Calu3 (cell line): ENCODE measurements around the gene ZNF611. TPM values are rescaled to one million over a fixed set of nuclear protein-coding genes. Genes with fewer than 3 reads are reported as not detected.
"Not testable (repeated sequence)": the region's sequence is repeated elsewhere in the genome, so short reads cannot be mapped to it uniquely, and the experiment has no call there.

Experiments
- BruUV-seq: library from RNA; stranded (reverse); fragments of 400-500 nt; replicated peaks from 2 replicates; lab custom pipeline; 2021; lab: Mats Ljungman, UMichigan
- CTCF ChIA-PET: fragments of 300-600 bp; sonication (Branson Sonifier 250); formaldehyde crosslinking; loops from one replicate; lab custom pipeline; 2022; ENCODE audit warnings: antibody characterized with exemption; lab: Charles Lee
- DNase-seq: peaks from one replicate; pipeline ENCODE4 v3.0.0; 2022
- H3K27ac Mint-ChIP-seq: one replicate; pipeline ENCODE4 v1.8.0; 2022; ENCODE audit warnings: mixed read lengths; ENCODE audit not compliant: unreplicated experiment
- H3K27me3 Mint-ChIP-seq: one replicate; pipeline ENCODE4 v1.8.0; 2022; ENCODE audit warnings: mixed read lengths; ENCODE audit not compliant: unreplicated experiment
- H3K36me3 Mint-ChIP-seq: one replicate; pipeline ENCODE4 v1.8.0; 2022; ENCODE audit warnings: mild to moderate bottlenecking, moderate library complexity, mixed read lengths; ENCODE audit not compliant: insufficient read depth, unreplicated experiment
- H3K4me1 Mint-ChIP-seq: one replicate; pipeline ENCODE4 v1.8.0; 2022; ENCODE audit warnings: mild to moderate bottlenecking, low read depth, mixed read lengths; ENCODE audit not compliant: unreplicated experiment
- H3K4me3 Mint-ChIP-seq: one replicate; pipeline ENCODE4 v1.8.0; 2022; ENCODE audit warnings: mild to moderate bottlenecking, low read depth, moderate library complexity, mixed read lengths; ENCODE audit not compliant: unreplicated experiment
- H3K9me3 Mint-ChIP-seq: one replicate; pipeline ENCODE4 v1.8.0; 2022; ENCODE audit warnings: low read depth, mixed read lengths; ENCODE audit not compliant: unreplicated experiment
- intact Hi-C: fragments of 100-400 bp; cut with micrococcal nuclease; formaldehyde crosslinking; loops from one replicate; pipeline ENCODE4 v1.10.0; 2022; ENCODE audit not compliant: unreplicated experiment
- total RNA-seq: library from RNA; stranded (reverse); gene quantifications from 2 replicates; pipeline ENCODE4 v1.2.3, GENCODE V29; 2022
- TF ChIP-seq, protein P1 (sequence below): fragments of 200-600 bp; IDR thresholded peaks from one replicate; pipeline ENCODE4 v1.8.0; 2022; ENCODE audit warnings: antibody characterized with exemption; ENCODE audit not compliant: unreplicated experiment

The ZNF611 gene
- total RNA-seq, 1 experiment from 2014 or later = 19.8 TPM

DNA sequence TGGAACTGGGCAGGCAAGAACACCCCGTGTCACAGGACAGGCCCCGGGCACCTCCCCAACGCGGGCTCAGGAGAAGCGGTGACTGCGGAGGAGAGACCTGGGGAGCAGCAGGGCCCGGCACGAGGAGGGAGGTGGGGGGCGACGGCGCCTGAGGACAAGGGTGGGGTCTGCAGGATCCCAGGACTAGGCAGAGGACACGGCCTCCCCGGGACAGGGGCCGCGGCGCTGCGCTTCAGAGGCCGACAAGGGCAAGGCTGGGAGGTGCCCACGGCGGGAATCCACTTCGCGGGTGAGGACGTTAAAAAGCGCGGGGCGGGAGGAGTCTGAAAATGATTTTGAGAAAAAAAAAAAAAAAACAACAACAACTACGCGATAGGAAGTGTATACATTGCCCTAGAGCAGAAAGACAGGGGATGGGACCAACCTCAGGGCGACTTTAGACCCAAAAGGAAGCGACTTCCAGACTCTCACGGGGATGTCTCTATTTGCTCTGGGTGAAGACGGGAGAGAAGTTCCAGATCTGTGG is 44.9 kb downstream of the ZNF611 start:
- Mint-ChIP-seq H3K4me1 (no peaks in the 10 kb centered on the region), H3K9me3 (peaks cover 23% of the 10 kb centered on the region), H3K36me3 (peaks cover 6% of the 10 kb centered on the region), H3K27ac (no peak overlapping the region), H3K27me3 (no peaks in the 10 kb centered on the region), H3K4me3 (peak overlapping the region; percentile 73)
- intact Hi-C loops = loop anchor here (5.0 kb wide), 1 partner anchor 677 kb away; the partner anchor contains the start of gene ZNF525
- peak; percentile 3 for DNase-seq
- TF ChIP-seq, protein P1, sequence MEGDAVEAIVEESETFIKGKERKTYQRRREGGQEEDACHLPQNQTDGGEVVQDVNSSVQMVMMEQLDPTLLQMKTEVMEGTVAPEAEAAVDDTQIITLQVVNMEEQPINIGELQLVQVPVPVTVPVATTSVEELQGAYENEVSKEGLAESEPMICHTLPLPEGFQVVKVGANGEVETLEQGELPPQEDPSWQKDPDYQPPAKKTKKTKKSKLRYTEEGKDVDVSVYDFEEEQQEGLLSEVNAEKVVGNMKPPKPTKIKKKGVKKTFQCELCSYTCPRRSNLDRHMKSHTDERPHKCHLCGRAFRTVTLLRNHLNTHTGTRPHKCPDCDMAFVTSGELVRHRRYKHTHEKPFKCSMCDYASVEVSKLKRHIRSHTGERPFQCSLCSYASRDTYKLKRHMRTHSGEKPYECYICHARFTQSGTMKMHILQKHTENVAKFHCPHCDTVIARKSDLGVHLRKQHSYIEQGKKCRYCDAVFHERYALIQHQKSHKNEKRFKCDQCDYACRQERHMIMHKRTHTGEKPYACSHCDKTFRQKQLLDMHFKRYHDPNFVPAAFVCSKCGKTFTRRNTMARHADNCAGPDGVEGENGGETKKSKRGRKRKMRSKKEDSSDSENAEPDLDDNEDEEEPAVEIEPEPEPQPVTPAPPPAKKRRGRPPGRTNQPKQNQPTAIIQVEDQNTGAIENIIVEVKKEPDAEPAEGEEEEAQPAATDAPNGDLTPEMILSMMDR = no peak
- CTCF ChIA-PET = no interaction called here
- no TSS peak for BruUV-seq

DNA sequence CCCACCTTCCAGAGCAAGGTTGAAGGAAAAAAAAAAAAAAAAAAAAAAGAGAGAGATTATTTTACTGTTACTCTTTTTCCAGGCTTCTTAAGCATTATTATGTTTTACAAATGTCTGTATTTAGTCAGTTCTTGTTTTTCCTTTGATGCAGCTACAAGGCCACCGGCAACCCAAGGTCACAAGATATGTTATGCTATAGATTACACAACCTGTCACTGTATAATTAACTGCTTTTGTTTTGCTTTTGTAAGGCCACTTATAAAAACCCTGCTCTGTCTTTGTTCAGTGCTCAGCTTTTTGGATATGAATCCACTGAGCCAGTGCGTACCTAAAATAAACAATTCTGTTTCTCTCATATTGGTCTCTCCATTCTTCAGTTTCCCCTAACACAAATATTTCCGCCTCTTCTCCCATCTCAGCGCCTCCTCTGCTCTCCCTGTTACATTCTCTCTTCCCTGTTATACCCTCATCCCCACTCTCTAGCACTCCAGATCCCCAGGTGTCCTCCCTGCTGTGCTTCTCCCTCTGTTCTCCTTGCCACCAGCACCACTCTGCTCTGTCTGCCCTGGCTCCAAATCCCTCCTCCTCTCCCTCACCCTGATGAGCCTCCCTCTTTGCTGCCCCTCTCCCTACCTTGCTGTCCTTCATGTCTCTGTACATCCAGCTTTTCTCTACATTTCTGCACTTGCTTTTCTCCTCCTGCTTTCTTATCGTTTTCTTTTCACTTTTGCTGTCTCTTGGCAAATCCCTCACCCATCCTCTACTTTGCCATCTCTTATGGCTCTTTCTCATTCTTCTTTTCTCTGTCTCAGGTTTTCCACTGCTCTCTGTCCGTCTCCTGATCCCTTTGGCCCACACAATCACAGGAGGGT is 45.7 kb downstream of the ZNF611 start:
- intact Hi-C loops = loop anchor here (5.0 kb wide), 1 partner anchor 678 kb away; the partner anchor contains the start of gene ZNF525
- H3K27me3 Mint-ChIP-seq, H3K27ac Mint-ChIP-seq, DNase-seq, BruUV-seq, H3K4me1 Mint-ChIP-seq, H3K36me3 Mint-ChIP-seq, CTCF ChIA-PET: not testable (repeated sequence)
- Mint-ChIP-seq H3K9me3 (peaks cover 26% of the 10 kb centered on the region), H3K4me3 (peak overlapping the region; percentile 73)

DNA sequence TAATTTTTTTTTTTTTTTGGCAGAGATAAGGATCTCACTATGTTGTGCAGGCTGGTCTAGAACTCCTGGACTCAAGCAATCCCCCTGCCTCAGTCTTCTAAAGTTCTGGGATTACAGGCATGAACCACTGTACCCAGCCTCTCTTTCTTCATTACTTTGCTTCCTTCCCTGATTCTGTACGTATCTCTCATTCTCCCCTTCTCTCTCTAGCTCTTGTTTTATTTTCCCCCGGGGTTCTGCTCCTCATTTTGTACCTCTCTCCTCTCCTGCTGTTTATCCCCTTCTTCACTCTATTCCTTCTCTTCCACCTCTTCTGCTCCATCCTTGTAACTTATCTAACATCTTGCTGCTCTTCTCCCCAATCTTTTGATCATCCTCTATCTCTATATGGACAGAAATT is 46.5 kb downstream of the ZNF611 start:
- H3K27me3 Mint-ChIP-seq = no peaks in the 10 kb centered on the region
- no peak overlapping the region for H3K4me3 Mint-ChIP-seq
- peaks cover 6% of the 10 kb centered on the region for H3K36me3 Mint-ChIP-seq
- no peak overlapping the region for H3K27ac Mint-ChIP-seq
- CTCF ChIA-PET = no interaction called here
- DNase-seq = no peak
- no peaks in the 10 kb centered on the region for H3K4me1 Mint-ChIP-seq
- no TSS peak for BruUV-seq
- H3K9me3 Mint-ChIP-seq = peaks cover 24% of the 10 kb centered on the region
- TF ChIP-seq, protein P1 = no peak
- intact Hi-C loops = loop anchor here (5.0 kb wide), 1 partner anchor 679 kb away; the partner anchor contains the start of gene ZNF525

DNA sequence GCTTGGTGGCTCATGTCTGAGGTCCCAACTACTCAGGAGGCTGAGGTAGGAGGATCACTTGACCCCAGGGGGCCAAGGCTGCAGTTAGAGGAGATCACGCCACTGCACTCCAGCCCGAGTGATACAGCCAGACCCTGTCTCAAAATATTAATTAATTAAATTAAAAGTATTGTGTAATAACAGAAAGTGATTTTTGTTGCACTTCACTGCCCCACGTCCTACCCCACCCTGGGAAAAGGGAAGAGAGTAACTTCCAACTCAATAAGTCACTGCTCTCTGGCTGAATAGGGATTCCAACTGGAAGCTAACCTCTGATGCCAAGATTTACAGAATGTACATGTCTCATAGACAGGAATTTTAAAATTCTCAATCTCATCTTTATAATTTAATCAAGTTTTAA is 47.2 kb downstream of the ZNF611 start:
- DNase-seq = no peak
- H3K27ac Mint-ChIP-seq = no peak overlapping the region
- H3K36me3 Mint-ChIP-seq = peaks cover 6% of the 10 kb centered on the region
- no peaks in the 10 kb centered on the region for H3K4me1 Mint-ChIP-seq
- peaks cover 22% of the 10 kb centered on the region for H3K9me3 Mint-ChIP-seq
- H3K4me3 Mint-ChIP-seq = no peak overlapping the region
- intact Hi-C loops = loop anchor here (5.0 kb wide), 1 partner anchor 680 kb away; the partner anchor contains the start of gene ZNF525
- H3K27me3 Mint-ChIP-seq = no peaks in the 10 kb centered on the region
- BruUV-seq = no TSS peak
- CTCF ChIA-PET = no interaction called here
- TF ChIP-seq, protein P1 = no peak
